CD8-positive, alpha-beta memory T cell (primary cell): ENCODE data around the gene GPR157. TPM values are rescaled to one million over a fixed set of nuclear protein-coding genes. Genes with fewer than 3 reads are reported as not detected.
A peak's percentile ranks its signal among the peaks of the same experiment; 100 is the strongest.
"Not testable (repeated sequence)": the region's sequence is repeated elsewhere in the genome, so short reads cannot be mapped to it uniquely, and the experiment has no call there.

ENCODE experiments used
- CTCF ChIA-PET: fragments of 350-600 bp; sonication (Branson Sonifier 250); formaldehyde crosslinking; loops from one replicate; lab custom pipeline; 2021; ENCODE audit warnings: antibody characterized with exemption; lab: Charles Lee
- POLR2A ChIA-PET: fragments of 350-600 bp; sonication (Branson Sonifier 250); formaldehyde crosslinking; loops from one replicate; lab custom pipeline; 2021; ENCODE audit warnings: antibody characterized with exemption; lab: Charles Lee
- DNase-seq, 5 donors: peaks; one replicate each; pipeline versions ENCODE4 v3.0.0 to v3.0.0-alpha.2; 2020 to 2022; ENCODE audit warnings: mixed read lengths in 1 of 5
- H3K27ac ChIP-seq: one replicate; pipeline ENCODE4 v1.7.0; 2013; ENCODE audit warnings: low read depth, mild to moderate bottlenecking, low read length, moderate library complexity
- H3K27me3 ChIP-seq: 2 replicates; pipeline ENCODE4 v1.7.0; 2013; ENCODE audit warnings: low read length, mild to moderate bottlenecking; ENCODE audit not compliant: insufficient read depth, poor library complexity, severe bottlenecking
- H3K36me3 ChIP-seq: 2 replicates; pipeline ENCODE4 v1.7.0; 2013; ENCODE audit warnings: mild to moderate bottlenecking, low read length, moderate library complexity; ENCODE audit not compliant: insufficient read depth
- H3K4me1 ChIP-seq: 2 replicates; pipeline ENCODE4 v1.7.0; 2013; ENCODE audit warnings: mild to moderate bottlenecking, low read length, moderate library complexity; ENCODE audit not compliant: insufficient read depth
- H3K4me3 ChIP-seq: 2 replicates; pipeline ENCODE4 v1.7.0; 2013; ENCODE audit warnings: mild to moderate bottlenecking, low read length
- H3K9me3 ChIP-seq: 2 replicates; pipeline ENCODE4 v1.7.0; 2013; ENCODE audit warnings: mild to moderate bottlenecking, low read length
- H3K27ac Mint-ChIP-seq, 8 donors: one replicate each; pipeline ENCODE4 v1.8.0; 2020 to 2021; ENCODE audit warnings: mixed read lengths in 8 of 8, mild to moderate bottlenecking in 6 of 8, inconsistent platforms in 3 of 8, moderate library complexity in 3 of 8
- H3K27me3 Mint-ChIP-seq, 2 donors: one replicate each; pipeline ENCODE4 v1.8.0; 2020 to 2021; ENCODE audit warnings: mixed read lengths in 2 of 2, mild to moderate bottlenecking in 1 of 2, moderate library complexity in 1 of 2
- H3K36me3 Mint-ChIP-seq, 3 donors: one replicate each; pipeline ENCODE4 v1.8.0; 2020 to 2021; ENCODE audit warnings: mixed read lengths in 3 of 3, inconsistent platforms in 1 of 3, mild to moderate bottlenecking in 1 of 3
- H3K4me1 Mint-ChIP-seq, 3 donors: one replicate each; pipeline ENCODE4 v1.8.0; 2020 to 2021; ENCODE audit warnings: mixed read lengths in 3 of 3, inconsistent platforms in 1 of 3, mild to moderate bottlenecking in 1 of 3
- H3K4me3 Mint-ChIP-seq, 7 donors: one replicate each; pipeline ENCODE4 v1.8.0; 2020 to 2021; ENCODE audit warnings: mixed read lengths in 7 of 7, mild to moderate bottlenecking in 6 of 7, moderate library complexity in 4 of 7, inconsistent platforms in 2 of 7
- H3K9me3 Mint-ChIP-seq, 5 donors: one replicate each; pipeline ENCODE4 v1.8.0; 2020 to 2022; ENCODE audit warnings: mixed read lengths in 5 of 5, mild to moderate bottlenecking in 3 of 5, moderate library complexity in 2 of 5, inconsistent platforms in 1 of 5
- polyA plus RNA-seq: library from polyadenylated mRNA; unstranded; fragments of 300-500 nt; fragmentation: Illumina TruSeq; gene quantifications from one replicate; pipeline ENCODE4 v1.2.3, GENCODE V29; 2021
- total RNA-seq, 2 experiments: library from RNA; stranded (reverse); gene quantifications; one replicate each; pipeline ENCODE4 v1.2.3, GENCODE V29; 2021

The GPR157 gene
- total and polyA plus RNA-seq, 3 experiments from 2014 or later = 3.0 to 4.7 (median 3.1) TPM

DNA sequence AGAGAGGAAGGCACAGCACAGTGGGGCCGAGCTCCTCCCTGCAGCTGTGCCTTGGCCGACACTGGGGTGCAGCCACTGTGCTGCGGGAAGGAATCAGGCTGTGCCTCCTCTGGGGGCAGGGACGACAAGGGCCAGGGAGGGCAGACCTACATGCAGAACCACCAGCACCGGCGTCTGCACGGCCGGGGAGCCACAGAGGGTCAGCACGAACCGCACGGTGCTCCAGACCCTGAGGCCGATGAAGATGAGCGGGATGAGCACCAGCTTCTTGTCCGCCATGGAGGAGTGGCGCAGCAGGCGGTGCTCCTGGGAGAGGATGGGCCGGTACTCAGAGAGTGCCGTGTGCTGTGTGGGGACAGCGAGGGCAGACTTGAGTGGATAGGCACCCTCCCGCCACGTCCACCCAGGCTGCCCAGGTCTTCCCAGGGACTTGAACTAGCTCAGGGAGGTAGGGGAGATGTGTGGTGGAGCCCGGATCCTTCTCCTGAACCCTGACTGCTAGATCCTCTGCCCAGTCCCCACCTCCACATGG lies 23.5 kb downstream of the GPR157 start:
- Mint-ChIP-seq H3K27ac (peak overlapping the region in 1 of 8 donors; percentile 42), H3K36me3 (peaks cover 0 to 42% (median 10%) of the 10 kb centered on the region in 3 donors), H3K27me3 (no peaks in the 10 kb centered on the region), H3K4me1 (no peaks in the 10 kb centered on the region), H3K4me3 (no peak overlapping the region), H3K9me3 (no peaks in the 10 kb centered on the region)
- H3K4me3 ChIP-seq = no peak overlapping the region
- no peak for DNase-seq
- H3K27me3 ChIP-seq = no peaks in the 10 kb centered on the region
- no peaks in the 10 kb centered on the region for H3K4me1 ChIP-seq
- no peak overlapping the region for H3K27ac ChIP-seq
- ChIA-PET CTCF (no interaction called here), POLR2A (no interaction called here)
- no peaks in the 10 kb centered on the region for H3K9me3 ChIP-seq
- no peaks in the 10 kb centered on the region for H3K36me3 ChIP-seq

DNA sequence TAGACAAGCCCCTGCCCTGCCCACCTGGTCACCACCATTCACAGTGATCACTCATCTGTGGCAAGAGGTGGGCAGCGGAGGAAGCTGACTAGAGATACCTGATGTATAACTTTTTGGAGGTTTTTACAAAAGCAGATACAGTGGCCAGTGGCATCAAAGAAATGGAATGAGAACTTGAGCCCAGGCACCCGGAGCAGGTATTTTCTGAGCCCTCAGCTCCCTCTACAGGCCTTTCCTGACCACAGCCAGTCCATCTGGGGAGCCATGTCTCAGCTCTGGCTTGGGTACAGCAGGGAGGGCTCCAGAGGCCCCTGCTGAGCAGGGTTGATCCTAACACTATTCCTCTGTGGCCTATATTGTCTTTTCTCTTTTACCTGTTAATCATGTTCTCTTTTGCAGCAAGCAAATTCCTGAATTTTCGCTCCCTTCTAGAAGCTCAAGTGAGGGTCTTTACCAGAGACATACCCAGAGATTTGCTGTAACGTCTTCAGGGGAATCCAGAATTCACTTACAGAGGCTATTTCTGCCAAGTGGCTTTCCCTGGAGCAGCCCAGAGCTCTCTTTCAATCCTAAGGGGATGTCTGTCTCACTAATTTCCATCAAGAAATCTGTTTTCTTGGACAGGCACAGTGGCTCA lies 27.3 kb downstream of the GPR157 start:
- H3K9me3 Mint-ChIP-seq = no peaks in the 10 kb centered on the region
- H3K4me1 Mint-ChIP-seq = no peaks in the 10 kb centered on the region
- POLR2A ChIA-PET = no interaction called here
- Histone ChIP-seq H3K36me3 (no peaks in the 10 kb centered on the region), H3K27ac (no peak overlapping the region), H3K4me1 (no peaks in the 10 kb centered on the region), H3K27me3 (no peaks in the 10 kb centered on the region), H3K9me3 (no peaks in the 10 kb centered on the region), H3K4me3 (no peak overlapping the region)
- H3K27ac Mint-ChIP-seq = no peak overlapping the region
- no peaks in the 10 kb centered on the region for H3K27me3 Mint-ChIP-seq
- CTCF ChIA-PET = interaction anchor here (1.1 to 2.2 kb wide), 2 partner anchors 9 kb away, joined by 3 to 6 read pairs; no protein-coding TSS in a partner anchor
- H3K4me3 Mint-ChIP-seq = no peak overlapping the region
- H3K36me3 Mint-ChIP-seq = peaks cover 3 to 35% (median 6%) of the 10 kb centered on the region in 3 donors
- DNase-seq = no peak

GRCh38 chr1:9100471-9101043 lies 28.3 kb downstream of the GPR157 start:
- ChIA-PET POLR2A (no interaction called here), CTCF (no interaction called here)
- Mint-ChIP-seq H3K9me3 (no peaks in the 10 kb centered on the region), H3K27me3 (peaks cover 0 to 1% of the 10 kb centered on the region in 2 donors), H3K36me3 (peaks cover 3 to 28% (median 3%) of the 10 kb centered on the region in 3 donors), H3K4me3 (no peak overlapping the region), H3K27ac (no peak overlapping the region), H3K4me1 (no peaks in the 10 kb centered on the region)
- DNase-seq = no peak
- H3K4me1 ChIP-seq = no peaks in the 10 kb centered on the region
- H3K27ac ChIP-seq = no peak overlapping the region
- H3K9me3 ChIP-seq = no peaks in the 10 kb centered on the region
- no peak overlapping the region for H3K4me3 ChIP-seq
- H3K27me3 ChIP-seq = no peaks in the 10 kb centered on the region
- H3K36me3 ChIP-seq = no peaks in the 10 kb centered on the region

GRCh38 chr1:9099555-9099954 lies 29.3 kb downstream of the GPR157 start:
- no peak for DNase-seq
- Mint-ChIP-seq H3K27ac (peak overlapping the region in 1 of 8 donors; percentile 27), H3K9me3 (no peaks in the 10 kb centered on the region), H3K27me3 (peaks cover 1 to 3% of the 10 kb centered on the region in 2 donors), H3K4me3 (no peak overlapping the region), H3K36me3 (peaks cover 3 to 22% (median 3%) of the 10 kb centered on the region in 3 donors), H3K4me1 (no peaks in the 10 kb centered on the region)
- no peaks in the 10 kb centered on the region for H3K36me3 ChIP-seq
- CTCF ChIA-PET = no interaction called here
- H3K4me1 ChIP-seq = no peaks in the 10 kb centered on the region
- H3K27ac ChIP-seq = no peak overlapping the region
- no peaks in the 10 kb centered on the region for H3K27me3 ChIP-seq
- no peak overlapping the region for H3K4me3 ChIP-seq
- POLR2A ChIA-PET = no interaction called here
- no peaks in the 10 kb centered on the region for H3K9me3 ChIP-seq

DNA sequence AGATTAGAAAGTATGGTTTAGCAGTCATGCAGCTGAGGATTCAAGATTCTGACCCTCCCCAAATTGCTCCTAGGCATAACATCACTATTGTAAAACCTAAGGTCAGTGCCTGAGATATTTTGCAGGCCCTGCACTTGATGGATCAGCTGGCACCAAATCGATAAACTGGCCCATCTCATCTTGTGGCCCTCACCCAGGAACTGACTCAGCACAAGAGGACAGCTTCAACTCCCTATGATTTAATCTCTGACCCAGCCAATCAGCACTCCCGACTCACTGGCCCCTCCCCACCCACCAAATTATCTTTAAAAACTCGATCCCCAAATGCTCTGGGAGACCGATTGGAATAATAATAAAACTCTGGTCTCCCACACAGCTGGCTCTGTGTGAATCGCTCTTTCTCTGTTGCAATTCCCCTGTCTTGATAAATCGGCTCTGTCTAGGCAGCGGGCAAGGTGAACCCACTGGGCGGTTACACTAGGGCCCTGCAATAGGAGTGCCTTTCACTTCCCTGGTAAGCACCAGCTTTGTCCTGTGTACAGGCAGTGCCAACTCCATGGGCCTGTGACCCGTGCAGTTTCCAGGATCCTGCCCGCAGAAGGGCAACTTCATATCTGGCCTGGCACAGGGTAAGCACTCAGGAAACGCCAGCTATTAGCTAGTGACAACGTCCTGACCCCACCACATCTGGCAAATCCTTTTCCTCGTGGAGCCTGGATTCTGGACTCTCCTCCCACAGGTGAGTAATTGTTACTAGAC lies 30.8 kb downstream of the GPR157 start:
- H3K4me1 Mint-ChIP-seq = no peaks in the 10 kb centered on the region
- Histone ChIP-seq H3K27me3 (no peaks in the 10 kb centered on the region), H3K27ac (no peak overlapping the region), H3K36me3 (no peaks in the 10 kb centered on the region), H3K4me1 (no peaks in the 10 kb centered on the region), H3K4me3 (no peak overlapping the region), H3K9me3 (no peaks in the 10 kb centered on the region)
- no peak for DNase-seq
- peaks cover 1 to 4% of the 10 kb centered on the region in 2 donors for H3K27me3 Mint-ChIP-seq
- H3K27ac Mint-ChIP-seq = no peak overlapping the region
- POLR2A ChIA-PET = no interaction called here
- peaks cover 3 to 8% (median 3%) of the 10 kb centered on the region in 3 donors for H3K36me3 Mint-ChIP-seq
- H3K9me3 Mint-ChIP-seq = no peaks in the 10 kb centered on the region
- CTCF ChIA-PET = interaction anchor here (2.3 kb wide), 1 partner anchor 13 kb away, joined by 5 read pairs; no protein-coding TSS in a partner anchor
- H3K4me3 Mint-ChIP-seq = no peak overlapping the region

DNA sequence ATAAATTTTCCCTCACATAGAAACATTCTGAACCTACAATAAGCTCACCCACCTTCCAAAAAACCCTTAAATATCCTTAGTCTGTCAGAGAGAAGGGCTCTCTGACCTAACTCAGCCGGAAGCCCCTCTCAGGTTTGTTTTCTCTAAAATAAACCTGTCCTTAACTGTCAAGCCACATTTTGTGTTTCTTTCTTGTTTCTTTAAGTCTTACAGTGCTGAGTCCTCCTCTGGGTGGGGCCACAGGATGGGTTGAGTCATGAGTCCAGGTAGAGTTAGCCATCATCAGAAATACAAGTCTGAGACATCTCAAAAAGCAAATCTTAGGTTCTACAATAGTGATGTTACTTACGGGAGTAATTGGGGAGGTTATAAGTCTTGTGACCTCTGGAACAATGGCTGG lies 33.1 kb downstream of the GPR157 start:
- Histone ChIP-seq H3K36me3 (no peaks in the 10 kb centered on the region), H3K4me3 (no peak overlapping the region), H3K27me3 (no peaks in the 10 kb centered on the region), H3K27ac (no peak overlapping the region), H3K9me3 (no peaks in the 10 kb centered on the region), H3K4me1 (no peaks in the 10 kb centered on the region)
- ChIA-PET POLR2A (no interaction called here), CTCF (interaction anchor here (0.5 kb wide), 1 partner anchor 47 kb away, joined by 3 read pairs; no protein-coding TSS in a partner anchor)
- no peak for DNase-seq
- Mint-ChIP-seq H3K4me1 (no peaks in the 10 kb centered on the region), H3K27ac (no peak overlapping the region), H3K4me3 (no peak overlapping the region), H3K9me3 (no peaks in the 10 kb centered on the region), H3K27me3 (peaks cover 1 to 4% of the 10 kb centered on the region in 2 donors), H3K36me3 (peaks cover 0 to 3% (median 0%) of the 10 kb centered on the region in 3 donors)

DNA sequence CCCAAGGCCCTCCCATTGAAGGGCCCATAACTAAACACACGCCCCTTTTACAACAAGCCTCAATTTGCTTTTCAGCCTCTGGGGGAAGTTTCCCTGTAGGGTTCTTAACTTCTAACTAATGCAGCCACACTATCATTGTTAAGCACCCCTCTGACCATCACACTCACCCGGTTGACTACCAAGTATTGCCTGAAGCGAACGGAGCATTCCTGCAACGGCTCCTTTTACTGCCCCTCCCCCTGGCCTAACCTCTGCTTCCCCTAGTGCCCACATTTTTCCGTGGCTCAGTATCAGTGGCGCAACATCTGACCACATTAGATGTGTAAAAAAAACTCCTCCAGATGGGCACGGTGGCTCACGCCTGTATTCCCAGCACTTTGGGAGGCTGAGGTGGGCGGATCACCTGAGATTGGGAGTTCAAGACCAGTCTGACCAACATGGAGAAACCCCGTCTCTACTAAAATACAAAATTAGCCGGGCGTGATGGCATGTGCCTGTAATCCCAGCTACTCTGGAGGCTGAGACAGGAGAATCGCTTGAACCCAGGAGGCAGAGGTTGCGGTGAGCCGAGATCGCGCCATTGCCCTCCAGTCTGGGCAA lies 34.8 kb downstream of the GPR157 start:
- H3K4me3 Mint-ChIP-seq, H3K9me3 ChIP-seq, H3K9me3 Mint-ChIP-seq, H3K4me1 Mint-ChIP-seq, DNase-seq, H3K27me3 Mint-ChIP-seq, H3K4me3 ChIP-seq, H3K27me3 ChIP-seq, H3K36me3 ChIP-seq, H3K27ac ChIP-seq, H3K27ac Mint-ChIP-seq, H3K36me3 Mint-ChIP-seq, H3K4me1 ChIP-seq, POLR2A ChIA-PET: not testable (repeated sequence)
- CTCF ChIA-PET = interaction anchor here (1.0 kb wide), 1 partner anchor 12 kb away, joined by 3 read pairs; no protein-coding TSS in a partner anchor
